ENCODE data around the gene TBC1D25.
"Not testable (repeated sequence)": the region's sequence is repeated elsewhere in the genome, so short reads cannot be mapped to it uniquely, and the experiment has no call there.

The TBC1D25 gene

GRCh38 chrX:48516285-48516684 lies 23.2 kb upstream of the TBC1D25 start:
- no peak for DNase-seq

- no peak for DNase-seq
Observed at GRCh38 chrX:48516987-48517386, 22.5 kb upstream of the TBC1D25 start.

GRCh38 chrX:48519481-48519880 lies 20.0 kb upstream of the TBC1D25 start:
- not testable (repeated sequence) for DNase-seq

GRCh38 chrX:48520455-48520854 lies 19.1 kb upstream of the TBC1D25 start:
- no peak for DNase-seq

GRCh38 chrX:48520976-48521352 lies 18.6 kb upstream of the TBC1D25 start:
- DNase-seq, result no peak

GRCh38 chrX:48521353-48522243 lies 17.9 kb upstream of the TBC1D25 start, which contains the start of gene EBP:
TSS of gene EBP (plus strand) at chrX:48521808. CDS start at chrX:48523772, 1,964 bp downstream.
- DNase-seq, result peak; percentile 74

- no peak for DNase-seq
Observed at GRCh38 chrX:48522291-48522690, 17.2 kb upstream of the TBC1D25 start.

GRCh38 chrX:48523682-48524081 lies 15.8 kb upstream of the TBC1D25 start:
- DNase-seq, result no peak

- DNase-seq, result not testable (repeated sequence)
Observed at GRCh38 chrX:48525853-48526252, 13.7 kb upstream of the TBC1D25 start.

GRCh38 chrX:48530736-48531135 lies 8.8 kb upstream of the TBC1D25 start:
- no peak for DNase-seq

GRCh38 chrX:48531358-48531959 lies 8.1 kb upstream of the TBC1D25 start:
- DNase-seq, result no peak

GRCh38 chrX:48532161-48532560 lies 7.4 kb upstream of the TBC1D25 start:
- DNase-seq, result no peak

GRCh38 chrX:48533165-48533564 lies 6.3 kb upstream of the TBC1D25 start:
- DNase-seq, result no peak

GRCh38 chrX:48538641-48539344 lies 721 bp upstream of the TBC1D25 start:
- no peak for DNase-seq

GRCh38 chrX:48540028-48540375 lies 488 bp downstream of the TBC1D25 start:
- no peak for DNase-seq

- DNase-seq, result no peak
Observed at GRCh38 chrX:48540480-48540879, 966 bp downstream of the TBC1D25 start.

- no peak for DNase-seq
Observed at GRCh38 chrX:48541140-48541814, 1.8 kb downstream of the TBC1D25 start.

GRCh38 chrX:48548871-48549270 lies 9.4 kb downstream of the TBC1D25 start:
- DNase-seq, result no peak

GRCh38 chrX:48555731-48556325 lies 16.3 kb downstream of the TBC1D25 start:
- DNase-seq, result not testable (repeated sequence)

GRCh38 chrX:48558271-48558670 lies 18.8 kb downstream of the TBC1D25 start:
- DNase-seq, result no peak

- no peak for DNase-seq
Observed at GRCh38 chrX:48559636-48560035, 20.1 kb downstream of the TBC1D25 start.

GRCh38 chrX:48560056-48560455 lies 20.5 kb downstream of the TBC1D25 start:
- no peak for DNase-seq

- no peak for DNase-seq
Observed at GRCh38 chrX:48560681-48561080, 21.2 kb downstream of the TBC1D25 start.

All from NCI-H1436 treated with DMSO at 0.1 percent for 48 hours (cell line).